MM.1S (cell line): Measurements from ENCODE around the gene PPL.

Experiments
- DNase-seq: peaks from one replicate; pipeline ENCODE4 v3.0.0-alpha.2; 2015
- H2AFZ ChIP-seq: fragments of 300-600 bp; sonication (generic); 2 replicates; pipeline ENCODE4 v1.6.0; 2016; ENCODE audit warnings: antibody characterized with exemption, low read length
- H3F3A ChIP-seq: fragments of 300-600 bp; sonication (generic); 2 replicates; pipeline ENCODE4 v1.6.1; 2016; ENCODE audit warnings: mild to moderate bottlenecking, antibody characterized with exemption, low read length, moderate library complexity, mixed read lengths; ENCODE audit not compliant: insufficient read depth
- H3K27ac ChIP-seq: fragments of 300-600 bp; sonication (generic); 2 replicates; pipeline ENCODE4 v1.5.1; 2016; ENCODE audit warnings: mild to moderate bottlenecking, low read length
- H3K27me3 ChIP-seq: fragments of 300-600 bp; sonication (generic); replicated peaks from 2 replicates; pipeline ENCODE4 v1.6.0; 2016; ENCODE audit warnings: low read length; ENCODE audit not compliant: insufficient read depth
- H3K36me3 ChIP-seq: fragments of 300-600 bp; sonication (generic); replicated peaks from 2 replicates; pipeline ENCODE4 v1.6.1; 2016; ENCODE audit warnings: mild to moderate bottlenecking, low read length, mixed read lengths; ENCODE audit not compliant: insufficient read depth
- H3K4me1 ChIP-seq: fragments of 300-600 bp; sonication (generic); 2 replicates; pipeline ENCODE4 v1.6.1; 2016; ENCODE audit warnings: low read length, mixed read lengths
- H3K4me2 ChIP-seq: fragments of 300-600 bp; sonication (generic); 2 replicates; pipeline ENCODE4 v1.6.0; 2016; ENCODE audit warnings: low read depth, low read length
- H3K4me3 ChIP-seq: fragments of 300-600 bp; sonication (generic); 2 replicates; pipeline ENCODE4 v1.5.1; 2016; ENCODE audit warnings: low read length, mixed read lengths
- H3K79me2 ChIP-seq: fragments of 300-600 bp; sonication (generic); 2 replicates; pipeline ENCODE4 v1.6.1; 2016; ENCODE audit warnings: mixed run types, low read length, mixed read lengths
- H3K9ac ChIP-seq: fragments of 300-600 bp; sonication (generic); 2 replicates; pipeline ENCODE4 v1.6.1; 2016; ENCODE audit warnings: low read length, mixed read lengths
- H3K9me2 ChIP-seq: fragments of 300-600 bp; sonication (generic); replicated peaks from 2 replicates; pipeline ENCODE4 v1.6.1; 2016; ENCODE audit warnings: mild to moderate bottlenecking, low read length, mixed read lengths; ENCODE audit not compliant: insufficient read depth
- H3K9me3 ChIP-seq: fragments of 300-600 bp; sonication (generic); replicated peaks from 2 replicates; pipeline ENCODE4 v1.6.1; 2016; ENCODE audit warnings: mild to moderate bottlenecking, low read length, mixed read lengths; ENCODE audit not compliant: insufficient read depth
- H4K20me1 ChIP-seq: fragments of 300-600 bp; sonication (generic); 2 replicates; pipeline ENCODE4 v1.6.1; 2016; ENCODE audit warnings: mild to moderate bottlenecking, low read length, moderate library complexity, mixed read lengths; ENCODE audit not compliant: insufficient read depth
- EZH2 ChIP-seq: fragments of 300-600 bp; sonication (generic); optimal IDR thresholded peaks from 2 replicates; pipeline ENCODE3; 2017; ENCODE audit warnings: low read depth, mild to moderate bottlenecking, antibody characterized with exemption, low read length, mixed read lengths
- EZH2phosphoT487 ChIP-seq: fragments of 300-600 bp; sonication (generic); IDR thresholded peaks from 2 replicates; pipeline ENCODE4 v1.6.1; 2018; ENCODE audit warnings: antibody characterized with exemption, low read length
- TF ChIP-seq, protein P1 (sequence below): fragments of 300-600 bp; sonication (generic); IDR thresholded peaks from 2 replicates; pipeline ENCODE4 v1.5.1; 2016; ENCODE audit warnings: antibody characterized with exemption, low read length, mixed read lengths

PPL gene

DNA sequence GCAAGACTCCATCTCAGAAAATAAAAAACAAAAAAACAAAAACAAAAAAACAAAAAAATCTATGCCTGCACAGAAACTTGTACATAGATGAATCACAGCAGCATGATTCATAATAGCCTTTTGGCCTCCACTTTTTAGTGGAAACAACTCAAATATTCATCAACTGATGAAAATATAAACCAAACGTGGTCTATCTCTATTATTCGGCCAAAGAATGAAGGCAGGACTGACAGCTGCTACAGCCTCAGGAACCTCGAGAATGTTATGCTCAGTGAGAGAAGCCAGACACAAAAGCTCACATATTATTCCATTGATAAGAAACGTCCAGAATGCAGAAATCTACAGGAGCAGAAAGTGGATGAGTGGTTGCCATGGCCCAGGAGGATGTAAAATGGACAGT lies 19.8 kb downstream of the PPL start:
- Histone ChIP-seq H3K79me2 (no peaks in the 10 kb centered on the region), H2AFZ (no peak overlapping the region), H3K4me1 (no peaks in the 10 kb centered on the region), H3K27ac (no peak overlapping the region), H3K36me3 (no peaks in the 10 kb centered on the region), H3K27me3 (no peaks in the 10 kb centered on the region), H3F3A (no peaks in the 10 kb centered on the region), H3K9me2 (no peaks in the 10 kb centered on the region), H4K20me1 (no peaks in the 10 kb centered on the region), H3K9me3 (no peaks in the 10 kb centered on the region), H3K4me3 (no peak overlapping the region), H3K4me2 (no peak overlapping the region), H3K9ac (no peak overlapping the region)
- TF ChIP-seq, protein P1, sequence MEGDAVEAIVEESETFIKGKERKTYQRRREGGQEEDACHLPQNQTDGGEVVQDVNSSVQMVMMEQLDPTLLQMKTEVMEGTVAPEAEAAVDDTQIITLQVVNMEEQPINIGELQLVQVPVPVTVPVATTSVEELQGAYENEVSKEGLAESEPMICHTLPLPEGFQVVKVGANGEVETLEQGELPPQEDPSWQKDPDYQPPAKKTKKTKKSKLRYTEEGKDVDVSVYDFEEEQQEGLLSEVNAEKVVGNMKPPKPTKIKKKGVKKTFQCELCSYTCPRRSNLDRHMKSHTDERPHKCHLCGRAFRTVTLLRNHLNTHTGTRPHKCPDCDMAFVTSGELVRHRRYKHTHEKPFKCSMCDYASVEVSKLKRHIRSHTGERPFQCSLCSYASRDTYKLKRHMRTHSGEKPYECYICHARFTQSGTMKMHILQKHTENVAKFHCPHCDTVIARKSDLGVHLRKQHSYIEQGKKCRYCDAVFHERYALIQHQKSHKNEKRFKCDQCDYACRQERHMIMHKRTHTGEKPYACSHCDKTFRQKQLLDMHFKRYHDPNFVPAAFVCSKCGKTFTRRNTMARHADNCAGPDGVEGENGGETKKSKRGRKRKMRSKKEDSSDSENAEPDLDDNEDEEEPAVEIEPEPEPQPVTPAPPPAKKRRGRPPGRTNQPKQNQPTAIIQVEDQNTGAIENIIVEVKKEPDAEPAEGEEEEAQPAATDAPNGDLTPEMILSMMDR = no peak
- TF ChIP-seq EZH2phosphoT487 (no peak), EZH2 (no peak)
- no peak for DNase-seq

DNA sequence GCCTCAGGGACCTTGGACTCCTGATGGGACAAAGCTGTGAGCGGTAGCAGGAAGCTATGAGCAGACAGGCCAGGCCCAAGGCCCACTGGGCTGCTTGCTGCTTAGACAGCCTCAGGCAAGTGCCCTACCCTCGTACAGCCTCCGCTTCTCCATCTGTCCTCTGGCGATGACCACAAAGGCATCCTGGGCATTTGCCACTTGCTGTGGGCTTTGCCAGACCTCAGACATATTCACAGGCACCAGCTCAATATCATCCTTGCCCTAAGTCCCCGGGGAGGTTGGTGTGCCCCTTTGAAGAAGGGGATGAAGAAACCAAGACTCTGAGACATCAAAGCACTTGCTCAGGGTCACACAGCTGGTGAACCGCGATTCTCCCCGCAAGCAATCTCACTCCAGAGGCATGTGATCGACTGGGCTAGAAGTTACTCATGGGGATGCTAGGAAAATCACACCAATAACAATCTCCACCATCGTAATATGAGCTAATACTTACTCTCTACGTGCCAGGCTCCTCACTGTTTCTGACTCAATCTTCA lies 21.7 kb downstream of the PPL start:
- no peak overlapping the region for H3K27ac ChIP-seq
- H3K9me2 ChIP-seq = no peaks in the 10 kb centered on the region
- H3K9ac ChIP-seq = no peak overlapping the region
- no peaks in the 10 kb centered on the region for H3F3A ChIP-seq
- H3K4me1 ChIP-seq = no peaks in the 10 kb centered on the region
- H3K79me2 ChIP-seq = no peaks in the 10 kb centered on the region
- DNase-seq = no peak
- no peaks in the 10 kb centered on the region for H3K27me3 ChIP-seq
- H4K20me1 ChIP-seq = no peaks in the 10 kb centered on the region
- H3K36me3 ChIP-seq = no peaks in the 10 kb centered on the region
- H3K4me2 ChIP-seq = no peak overlapping the region
- TF ChIP-seq, protein P1 = no peak
- no peak for TF ChIP-seq EZH2phosphoT487
- TF ChIP-seq EZH2 = no peak
- H3K4me3 ChIP-seq = no peak overlapping the region
- H3K9me3 ChIP-seq = no peaks in the 10 kb centered on the region
- no peak overlapping the region for H2AFZ ChIP-seq

DNA sequence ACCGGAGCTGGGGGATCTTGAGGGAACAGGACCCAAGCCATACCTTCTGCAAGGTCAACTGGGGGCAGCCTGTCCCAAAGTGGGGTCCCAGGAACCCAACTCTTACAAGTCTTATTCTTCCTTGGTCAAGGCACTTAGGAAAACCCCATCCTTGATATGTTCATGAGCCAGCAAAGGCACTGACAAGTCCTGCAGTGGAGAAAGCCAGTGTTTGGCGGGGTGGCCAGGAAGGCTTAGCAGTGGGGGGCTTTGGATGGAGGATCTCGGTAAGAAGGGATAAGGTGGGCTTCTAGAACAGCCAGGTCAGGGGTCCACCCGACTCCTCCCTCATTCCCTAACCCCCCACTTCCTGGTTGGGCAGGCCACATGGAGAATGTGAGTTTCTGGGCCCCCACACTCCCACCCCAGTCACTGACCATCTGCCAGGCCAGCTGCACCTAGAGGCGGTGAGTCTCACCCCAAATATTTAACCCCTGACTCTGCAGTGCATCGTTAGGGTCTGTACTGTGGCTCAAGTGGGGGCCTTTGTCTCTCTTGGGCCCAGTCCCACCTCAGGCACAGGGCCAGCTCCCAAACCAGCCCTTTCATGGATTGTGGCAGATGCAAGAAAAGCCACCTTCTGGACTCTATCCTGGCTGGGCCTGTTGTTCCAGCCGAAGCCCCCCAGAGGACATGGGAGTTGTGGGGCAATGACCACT lies 22.3 kb downstream of the PPL start:
- no peak overlapping the region for H3K4me2 ChIP-seq
- no peaks in the 10 kb centered on the region for H4K20me1 ChIP-seq
- H3K27me3 ChIP-seq = no peaks in the 10 kb centered on the region
- no peak overlapping the region for H2AFZ ChIP-seq
- no peaks in the 10 kb centered on the region for H3K9me3 ChIP-seq
- no peaks in the 10 kb centered on the region for H3K36me3 ChIP-seq
- no peak overlapping the region for H3K9ac ChIP-seq
- H3F3A ChIP-seq = no peaks in the 10 kb centered on the region
- TF ChIP-seq EZH2 (no peak), EZH2phosphoT487 (no peak)
- TF ChIP-seq, protein P1 = no peak
- H3K4me1 ChIP-seq = no peaks in the 10 kb centered on the region
- H3K9me2 ChIP-seq = no peaks in the 10 kb centered on the region
- H3K27ac ChIP-seq = no peak overlapping the region
- no peak overlapping the region for H3K4me3 ChIP-seq
- no peaks in the 10 kb centered on the region for H3K79me2 ChIP-seq
- no peak for DNase-seq
